Stimulated activated CD4-positive, alpha-beta T cell treated with anti-CD3 and anti-CD28 coated beads, Interleukin-4, amount 100 ng/mL, for 1 hour (primary cell): ENCODE measurements around the gene CHST13.
"Not testable (repeated sequence)": the region's sequence is repeated elsewhere in the genome, so short reads cannot be mapped to it uniquely, and the experiment has no call there.

Experiments
- DNase-seq: peaks from one replicate; pipeline ENCODE4 v3.0.0-alpha.2; 2020

CHST13 gene

DNA sequence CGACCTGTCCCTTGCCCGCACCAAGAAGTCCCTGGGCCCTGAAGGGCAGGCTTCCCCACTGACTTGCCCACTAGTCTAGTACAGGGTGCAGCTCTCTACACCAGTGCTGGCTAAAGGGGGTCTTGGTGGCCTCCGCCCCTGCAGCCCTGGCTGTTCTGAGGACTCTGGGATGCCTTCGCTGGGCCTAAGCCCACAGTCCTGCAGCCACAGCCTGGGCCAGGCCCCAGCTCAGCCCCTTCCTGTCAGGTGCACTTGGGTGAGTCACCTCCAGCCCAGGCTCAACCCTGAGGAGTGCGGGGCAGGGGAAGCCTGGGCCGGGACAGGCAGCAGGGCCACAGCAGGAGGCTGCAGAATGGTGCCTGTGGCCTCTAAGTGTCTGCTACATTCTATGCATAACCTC, 33.8 kb downstream of the CHST13 start:
- DNase-seq = no peak

DNA sequence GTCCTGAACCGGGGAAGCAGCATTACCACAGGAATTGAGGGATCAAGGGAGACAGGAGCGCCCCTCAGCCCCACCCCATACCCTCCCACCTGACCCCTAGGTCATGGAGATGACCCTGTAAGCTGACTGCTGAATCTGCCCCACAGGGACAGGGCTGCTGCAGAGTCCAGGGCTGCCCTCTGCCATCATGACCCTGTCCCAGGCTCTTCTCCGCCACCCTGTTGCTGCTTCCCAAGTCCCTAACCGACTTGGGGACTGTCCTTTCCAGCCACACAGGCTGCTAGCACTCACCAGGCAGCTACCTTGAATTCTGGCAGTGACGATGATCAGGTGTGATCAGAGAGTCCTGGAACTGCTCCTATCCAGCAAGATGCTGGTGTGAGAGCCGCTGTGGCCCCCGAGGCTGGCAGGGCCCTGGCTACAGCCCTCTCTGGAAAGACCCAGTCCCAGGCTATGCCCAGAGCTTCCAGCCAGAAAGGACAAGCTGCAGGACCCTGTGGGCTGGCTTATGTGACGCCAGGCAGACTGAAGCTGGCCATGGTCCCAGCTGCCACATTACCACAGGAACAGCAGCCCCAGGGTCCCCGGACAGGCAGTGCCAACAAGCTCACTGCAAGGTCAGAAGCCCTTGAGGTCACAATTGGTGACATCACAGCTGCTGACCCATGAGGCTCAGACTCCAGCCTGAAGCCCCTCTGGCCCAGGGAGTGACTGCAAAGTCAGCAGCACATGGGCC, 34.5 kb downstream of the CHST13 start, which contains the start of gene C3orf22:
C3orf22 (minus strand) TSS at position 597 of the 736 bp plus-strand sequence. CDS start 5,542 bp downstream, outside the sequence.
- no peak for DNase-seq

DNA sequence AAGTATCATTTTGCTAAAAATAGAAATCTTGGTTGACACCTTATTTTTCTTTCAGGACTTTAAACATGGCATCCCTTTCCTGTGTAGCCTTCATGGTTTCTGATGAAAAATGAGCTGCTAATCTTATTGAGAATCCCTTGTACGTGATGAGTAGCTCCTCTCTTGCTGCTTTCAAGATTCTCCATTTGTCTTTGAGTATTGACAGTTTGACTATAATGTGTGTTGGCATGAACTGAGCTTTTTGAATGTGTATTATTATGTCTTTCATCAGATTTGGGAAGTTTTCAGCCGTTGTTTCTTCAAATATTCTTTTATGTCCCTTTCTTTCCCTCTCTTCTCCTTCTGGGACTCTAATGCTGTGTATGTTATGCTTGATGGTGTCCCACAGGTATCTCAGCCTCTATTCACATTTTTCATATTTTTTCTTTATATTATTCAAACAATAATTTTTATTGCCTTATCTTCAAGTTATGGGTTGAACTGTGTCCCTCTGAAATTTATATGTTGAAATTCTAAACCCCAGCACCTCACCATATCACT, 38.9 kb downstream of the CHST13 start:
- DNase-seq = no peak

DNA sequence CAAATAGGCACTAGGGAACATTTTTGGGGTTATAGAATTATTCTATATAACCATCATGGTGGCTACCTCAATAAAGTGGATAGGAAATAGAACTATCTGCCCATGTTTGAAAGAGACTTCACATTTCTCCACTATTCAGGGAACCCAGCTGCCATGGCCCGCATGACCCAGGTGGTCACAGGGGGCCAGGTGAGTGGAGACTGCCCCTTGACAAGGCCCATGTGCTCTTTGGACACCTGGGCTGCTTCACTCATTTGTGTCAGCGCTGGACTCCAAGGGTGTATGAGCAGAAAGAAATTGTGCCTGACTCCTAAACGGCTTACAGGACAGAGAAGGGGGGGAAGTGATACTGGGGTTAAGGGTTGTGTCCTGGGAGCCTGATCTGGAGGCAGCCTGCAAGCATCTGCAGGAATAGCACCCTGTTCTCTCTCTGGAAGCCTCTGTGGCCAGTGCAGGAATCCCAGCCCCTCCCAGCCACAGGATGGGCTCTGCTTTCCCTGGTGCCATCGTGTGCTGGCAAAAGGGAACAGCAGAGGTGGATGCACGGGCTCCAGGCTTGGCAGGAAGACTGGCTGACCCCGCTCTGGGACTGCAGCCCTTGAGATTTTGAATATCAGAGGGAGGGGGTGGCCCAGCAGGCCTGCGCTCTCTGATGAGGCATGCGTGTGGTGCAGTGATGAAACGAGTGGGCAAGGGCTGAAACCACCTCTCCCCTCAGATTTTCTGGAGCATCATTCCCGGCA, 43.9 kb downstream of the CHST13 start:
- no peak for DNase-seq

DNA sequence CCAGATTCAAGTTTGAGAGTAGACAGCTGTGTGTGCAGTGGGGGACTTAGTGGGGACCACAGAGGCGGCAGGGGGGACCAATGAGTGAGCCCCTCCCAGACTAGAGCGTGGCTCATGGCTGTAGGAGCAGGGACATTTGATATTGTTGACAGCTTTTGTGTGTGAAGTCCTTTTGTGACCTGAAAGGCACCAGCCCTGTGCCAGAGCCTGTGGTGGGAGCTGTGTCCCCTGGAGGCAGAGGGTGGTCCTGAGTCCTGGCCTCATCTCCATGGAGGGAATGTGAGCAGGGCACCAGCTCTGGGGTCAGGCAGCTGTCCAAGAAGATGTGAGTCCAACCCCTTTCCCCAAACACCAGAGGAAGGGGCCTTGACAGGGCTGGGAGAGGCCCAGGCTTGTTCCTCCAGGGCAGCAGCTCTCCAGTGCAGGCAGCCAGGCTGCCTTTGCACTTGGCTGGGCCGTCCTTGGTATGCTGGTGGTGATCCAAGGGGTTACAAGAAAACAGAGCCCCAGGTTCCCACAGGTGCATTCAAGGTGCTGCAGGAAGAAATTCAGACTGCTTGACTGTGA, 44.9 kb downstream of the CHST13 start:
- no peak for DNase-seq

DNA sequence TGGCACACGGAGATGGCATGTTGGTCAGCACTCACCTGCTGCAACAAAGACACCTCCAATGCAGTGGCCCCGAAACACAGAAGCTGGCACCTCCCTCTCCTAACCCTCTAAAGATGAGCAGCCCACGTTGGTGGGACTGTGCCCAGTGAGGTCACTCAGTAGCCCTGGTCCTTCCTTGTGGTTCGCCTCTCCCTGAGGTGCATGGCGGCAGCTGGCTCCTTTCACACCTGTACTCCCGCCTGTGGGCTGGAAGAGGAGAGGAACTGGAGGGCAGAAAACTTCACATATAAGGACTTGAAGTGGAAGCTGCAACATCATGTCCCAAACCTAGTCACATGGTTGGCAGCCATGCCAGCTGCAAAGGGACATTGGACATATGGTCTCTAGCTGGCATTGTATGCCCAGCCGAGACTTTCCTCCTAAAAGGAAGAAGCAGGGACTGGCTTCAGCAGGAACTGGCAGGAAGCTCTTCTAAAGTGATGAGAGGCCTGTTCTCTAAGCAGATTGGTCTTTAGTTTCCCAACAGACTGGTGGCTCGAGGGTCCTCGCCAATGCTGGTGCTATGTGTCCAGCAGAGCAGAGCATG, 45.5 kb downstream of the CHST13 start:
- no peak for DNase-seq

DNA sequence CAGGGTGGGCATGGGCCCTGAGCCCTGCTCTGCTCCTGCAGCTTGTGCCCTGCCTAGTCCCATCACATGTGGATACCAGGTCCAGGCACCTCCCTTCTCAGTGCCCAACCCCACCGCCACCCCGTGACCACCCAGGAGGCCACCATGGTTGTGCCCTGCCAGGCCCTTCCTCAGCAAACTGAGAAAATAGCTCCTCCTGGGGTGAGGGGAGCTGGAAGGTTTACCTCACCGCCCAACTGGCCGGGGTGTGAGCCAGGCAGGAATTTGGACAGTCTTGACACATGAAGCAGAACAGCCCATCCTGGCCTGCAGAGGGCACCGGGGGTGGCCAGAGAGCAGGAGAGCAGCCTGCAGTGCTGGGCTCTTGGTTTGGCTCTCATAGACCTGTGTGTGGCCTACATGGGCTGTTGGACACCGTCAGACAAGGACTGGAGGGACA, 46.2 kb downstream of the CHST13 start:
- DNase-seq = no peak

DNA sequence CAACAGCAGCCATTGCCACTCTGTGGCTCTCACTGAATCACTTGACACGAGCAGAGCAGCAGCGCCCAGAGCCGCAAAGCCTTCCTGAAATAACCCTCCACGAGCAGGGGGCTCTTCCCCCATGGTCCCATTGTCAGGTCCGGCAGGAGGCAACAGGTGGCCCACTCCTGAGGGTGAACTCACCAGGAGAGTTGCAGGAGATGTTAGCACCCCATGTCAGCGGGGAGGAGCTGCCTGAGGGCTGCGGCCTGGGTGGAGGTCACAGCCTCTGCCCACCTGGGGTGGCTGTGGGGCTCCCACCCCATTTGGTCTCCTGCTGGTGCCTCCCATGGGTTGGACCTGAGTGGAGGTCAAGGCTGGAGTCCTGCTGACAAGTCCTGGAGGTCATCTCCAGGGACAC, 47.1 kb downstream of the CHST13 start:
- no peak for DNase-seq

DNA sequence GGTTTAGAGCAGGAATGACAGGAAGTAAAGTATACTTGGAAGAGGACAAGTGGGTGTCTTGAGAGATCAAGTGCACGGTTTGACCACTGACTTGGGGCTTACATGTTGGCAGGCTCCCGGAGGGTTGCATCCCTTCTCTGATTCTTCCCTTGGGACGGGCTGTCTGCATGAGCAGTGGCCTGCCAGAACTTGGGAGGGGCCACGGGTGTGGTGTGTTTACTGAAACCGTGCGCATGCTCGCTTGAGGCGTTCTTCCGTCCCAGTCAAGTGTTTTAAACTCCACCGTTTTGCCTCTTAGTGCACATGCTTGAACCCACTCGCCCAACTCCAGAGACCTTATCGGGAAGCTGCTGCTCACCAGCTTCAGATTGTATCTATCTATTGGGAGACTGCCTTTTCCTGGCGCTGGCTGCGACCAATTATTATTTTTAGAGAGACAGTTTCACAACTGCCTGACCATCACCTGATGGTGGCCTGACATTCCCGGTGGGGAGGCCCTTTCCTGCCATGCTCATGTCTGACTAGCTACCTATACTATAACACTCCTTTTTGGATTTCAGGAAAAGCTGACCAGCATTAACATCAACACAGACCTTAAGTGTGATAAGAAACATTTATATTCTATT, 49.6 kb downstream of the CHST13 start:
- no peak for DNase-seq

DNA sequence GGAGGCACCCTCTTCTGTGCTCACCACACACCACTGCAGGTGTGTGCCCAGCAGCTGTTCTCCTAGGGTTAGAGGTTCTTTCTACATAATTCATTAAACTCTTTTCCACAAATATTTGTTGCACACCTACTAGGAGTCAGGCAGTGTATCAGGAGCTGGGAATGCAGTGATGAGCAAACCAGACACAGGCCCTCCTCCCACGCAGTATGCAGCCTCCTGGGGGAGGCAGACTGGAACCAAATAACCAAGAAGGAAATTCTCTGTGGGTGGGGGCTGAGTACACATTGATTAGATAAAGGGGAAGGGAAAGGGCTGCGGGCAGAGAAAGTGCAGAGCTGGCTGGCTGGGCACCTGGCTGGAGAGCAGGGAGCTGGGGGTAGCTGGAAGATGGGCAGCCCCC, 53.3 kb downstream of the CHST13 start:
- no peak for DNase-seq

DNA sequence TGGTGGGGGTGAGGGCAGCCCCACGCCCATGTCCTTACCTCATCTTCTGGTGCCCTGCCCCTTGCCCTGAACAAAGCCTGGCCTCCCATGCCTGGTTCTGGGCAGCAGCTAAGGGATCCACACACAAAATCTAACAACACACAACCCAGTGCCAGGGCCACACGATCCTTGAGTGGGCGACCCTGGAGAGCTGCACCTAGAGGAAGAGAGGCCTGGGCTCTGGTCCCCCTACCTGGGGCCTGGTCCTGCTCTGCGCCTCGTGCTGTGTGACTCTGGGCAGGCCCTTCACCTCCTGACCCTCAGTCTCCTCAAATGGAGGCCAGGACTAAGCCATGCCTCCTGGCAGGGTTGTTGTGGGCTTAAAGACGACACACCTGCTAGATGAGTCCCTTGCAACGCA, 54.7 kb downstream of the CHST13 start:
- no peak for DNase-seq

DNA sequence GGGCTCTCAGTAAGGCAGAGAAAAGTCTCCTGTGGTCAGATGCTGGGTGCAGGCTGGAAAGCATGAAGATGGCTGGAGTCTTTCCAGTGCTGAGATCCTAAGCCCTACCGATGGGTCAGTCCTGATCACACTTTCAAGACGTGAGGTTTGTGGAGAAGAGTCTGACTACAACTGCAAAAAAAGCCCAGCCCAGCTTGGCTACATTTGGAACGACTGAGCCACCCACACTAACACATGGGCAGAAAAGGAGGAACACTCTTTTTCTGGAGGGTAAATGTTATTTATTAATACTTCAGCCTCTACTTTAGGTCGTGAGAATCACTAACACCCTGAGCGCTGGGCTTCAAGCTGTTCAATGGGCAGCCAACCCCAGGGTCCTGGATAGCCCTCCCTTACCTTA, 56.8 kb downstream of the CHST13 start:
- DNase-seq = no peak

DNA sequence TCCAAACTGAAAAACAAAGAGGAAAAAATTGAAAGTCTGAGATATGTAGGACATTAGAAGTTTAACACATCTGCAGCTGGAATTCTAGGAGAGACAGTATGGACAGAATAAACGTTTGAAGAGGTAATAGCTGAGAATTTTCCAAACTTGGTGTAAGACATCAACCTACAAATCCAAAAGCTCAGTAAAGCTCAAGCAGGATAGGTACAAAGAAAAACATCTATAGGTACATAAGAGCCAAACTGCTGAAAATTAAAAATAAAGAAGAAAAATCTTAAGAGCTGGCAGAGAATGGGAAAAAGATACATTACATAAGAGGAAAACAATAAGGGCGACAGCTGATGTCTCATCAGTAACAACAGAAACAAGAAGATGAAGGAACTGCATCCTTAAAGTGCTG, 57.6 kb downstream of the CHST13 start:
- no peak for DNase-seq

DNA sequence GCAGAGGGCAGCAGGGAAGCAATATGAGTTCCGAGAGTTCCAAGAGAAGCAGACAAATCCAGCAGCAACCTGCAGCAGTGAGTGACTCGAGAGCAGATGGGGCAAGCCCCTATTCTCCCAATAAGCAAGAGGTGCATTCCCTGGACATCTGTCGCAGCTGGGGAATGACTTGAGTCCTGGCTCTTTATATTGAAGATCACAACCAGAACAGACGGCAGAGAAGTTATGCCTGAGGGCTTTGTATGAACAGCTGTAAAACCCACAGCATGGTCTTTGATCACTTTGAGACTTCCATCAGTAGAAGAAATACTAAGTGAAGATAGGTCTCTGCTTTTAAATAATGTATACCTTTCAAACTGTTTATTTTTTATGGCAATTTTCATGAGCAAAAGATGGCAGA, 58.4 kb downstream of the CHST13 start:
- DNase-seq = no peak

DNA sequence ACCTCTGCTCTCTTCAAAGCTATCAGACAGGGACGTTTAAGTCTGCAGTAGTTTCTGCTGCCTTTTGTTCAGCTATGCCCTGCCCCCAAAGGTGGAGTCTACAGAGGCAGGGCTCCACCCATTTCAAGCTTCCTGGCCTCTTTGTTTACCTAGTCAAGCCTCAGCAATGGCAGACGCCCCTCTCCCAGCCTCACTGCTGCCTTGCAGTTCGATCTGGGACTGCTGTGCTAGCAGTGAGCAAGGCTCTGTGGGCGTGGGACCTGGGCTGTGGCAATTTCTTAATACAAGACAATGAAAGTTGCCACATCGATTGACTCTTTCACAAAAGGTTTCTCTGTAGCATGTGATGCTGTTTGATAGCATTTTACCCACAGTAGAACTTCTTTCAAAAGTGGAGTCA, 67.6 kb downstream of the CHST13 start:
- not testable (repeated sequence) for DNase-seq
